Measurements from ENCODE around the gene IFI16.
"Not testable (repeated sequence)": the region's sequence is repeated elsewhere in the genome, so short reads cannot be mapped to it uniquely, and the experiment has no call there.

IFI16 gene

GRCh38 chr1:159083013-159083412 is 73.3 kb downstream of the IFI16 start:
- CTCF ChIA-PET = interaction anchor here (1.2 kb wide), 1 partner anchor 11 kb away, joined by 3 read pairs; no protein-coding TSS in a partner anchor
- Mint-ChIP-seq H3K36me3 (no peaks in the 10 kb centered on the region), H3K27me3 (peaks cover 5% of the 10 kb centered on the region), H3K4me1 (peaks cover 6% of the 10 kb centered on the region), H3K4me3 (no peak overlapping the region), H3K9me3 (no peaks in the 10 kb centered on the region), H3K27ac (no peak overlapping the region)
- DNase-seq = no peak

GRCh38 chr1:159084152-159084551 is 74.4 kb downstream of the IFI16 start:
- Mint-ChIP-seq H3K4me3 (no peak overlapping the region), H3K4me1 (peaks cover 11% of the 10 kb centered on the region), H3K27ac (no peak overlapping the region), H3K36me3 (no peaks in the 10 kb centered on the region), H3K27me3 (peaks cover 5% of the 10 kb centered on the region), H3K9me3 (no peaks in the 10 kb centered on the region)
- no peak for DNase-seq
- CTCF ChIA-PET = interaction anchor here (0.7 kb wide), 1 partner anchor 880 kb away, joined by 4 read pairs; no protein-coding TSS in a partner anchor

- DNase-seq = no peak
- CTCF ChIA-PET = no interaction called here
- peaks cover 13% of the 10 kb centered on the region for H3K4me1 Mint-ChIP-seq
- H3K4me3 Mint-ChIP-seq = no peak overlapping the region
- no peak overlapping the region for H3K27ac Mint-ChIP-seq
- H3K27me3 Mint-ChIP-seq = peaks cover 5% of the 10 kb centered on the region
- H3K36me3 Mint-ChIP-seq = no peaks in the 10 kb centered on the region
- no peaks in the 10 kb centered on the region for H3K9me3 Mint-ChIP-seq
Observed at GRCh38 chr1:159084867-159085266, 75.2 kb downstream of the IFI16 start.

GRCh38 chr1:159088050-159088449 is 78.3 kb downstream of the IFI16 start:
- H3K9me3 Mint-ChIP-seq = no peaks in the 10 kb centered on the region
- no peaks in the 10 kb centered on the region for H3K36me3 Mint-ChIP-seq
- H3K27me3 Mint-ChIP-seq = no peaks in the 10 kb centered on the region
- CTCF ChIA-PET = interaction anchor here (0.8 to 3.9 kb wide), 6 partner anchors 11 to 90 kb away, joined by 3 to 36 read pairs (median 4); partner anchors contain the start of gene AIM2
- peaks cover 35% of the 10 kb centered on the region for H3K4me1 Mint-ChIP-seq
- H3K27ac Mint-ChIP-seq = no peak overlapping the region
- H3K4me3 Mint-ChIP-seq = no peak overlapping the region
- no peak for DNase-seq

GRCh38 chr1:159088546-159089183 is 79.0 kb downstream of the IFI16 start:
- no peaks in the 10 kb centered on the region for H3K9me3 Mint-ChIP-seq
- DNase-seq = no peak
- no peaks in the 10 kb centered on the region for H3K36me3 Mint-ChIP-seq
- H3K4me1 Mint-ChIP-seq = peaks cover 35% of the 10 kb centered on the region
- no peak overlapping the region for H3K4me3 Mint-ChIP-seq
- no peak overlapping the region for H3K27ac Mint-ChIP-seq
- no peaks in the 10 kb centered on the region for H3K27me3 Mint-ChIP-seq
- CTCF ChIA-PET = interaction anchor here (0.7 to 3.9 kb wide), 11 partner anchors 10 to 885 kb away, joined by 3 to 36 read pairs (median 4); partner anchors contain the start of gene AIM2

GRCh38 chr1:159089184-159089791 is 79.6 kb downstream of the IFI16 start:
- CTCF ChIA-PET = interaction anchor here (0.7 to 3.9 kb wide), 9 partner anchors 10 to 885 kb away, joined by 3 to 36 read pairs (median 4); partner anchors contain the start of gene AIM2
- Mint-ChIP-seq H3K4me1 (peaks cover 35% of the 10 kb centered on the region), H3K27ac (no peak overlapping the region), H3K27me3 (no peaks in the 10 kb centered on the region), H3K4me3 (no peak overlapping the region), H3K36me3 (no peaks in the 10 kb centered on the region), H3K9me3 (no peaks in the 10 kb centered on the region)
- peak; percentile 35 for DNase-seq

GRCh38 chr1:159090286-159091179 is 80.8 kb downstream of the IFI16 start:
- no peak overlapping the region for H3K27ac Mint-ChIP-seq
- H3K27me3 Mint-ChIP-seq = no peaks in the 10 kb centered on the region
- H3K4me3 Mint-ChIP-seq = no peak overlapping the region
- no peaks in the 10 kb centered on the region for H3K9me3 Mint-ChIP-seq
- H3K36me3 Mint-ChIP-seq = no peaks in the 10 kb centered on the region
- CTCF ChIA-PET = interaction anchor here (1.3 to 3.9 kb wide), 5 partner anchors 8 to 22 kb away, joined by 3 to 25 read pairs (median 5); no protein-coding TSS in a partner anchor
- DNase-seq = no peak
- H3K4me1 Mint-ChIP-seq = peaks cover 35% of the 10 kb centered on the region

GRCh38 chr1:159091180-159091560 is 81.5 kb downstream of the IFI16 start:
- H3K4me3 Mint-ChIP-seq = no peak overlapping the region
- peaks cover 35% of the 10 kb centered on the region for H3K4me1 Mint-ChIP-seq
- no peaks in the 10 kb centered on the region for H3K27me3 Mint-ChIP-seq
- H3K27ac Mint-ChIP-seq = no peak overlapping the region
- no peak for DNase-seq
- CTCF ChIA-PET = interaction anchor here (1.3 to 3.9 kb wide), 3 partner anchors 9 to 19 kb away, joined by 4 to 25 read pairs (median 5); no protein-coding TSS in a partner anchor
- no peaks in the 10 kb centered on the region for H3K9me3 Mint-ChIP-seq
- no peaks in the 10 kb centered on the region for H3K36me3 Mint-ChIP-seq

- Mint-ChIP-seq H3K9me3 (no peaks in the 10 kb centered on the region), H3K27ac (peak overlapping the region; percentile 9), H3K4me1 (peaks cover 35% of the 10 kb centered on the region), H3K4me3 (no peak overlapping the region), H3K36me3 (no peaks in the 10 kb centered on the region), H3K27me3 (no peaks in the 10 kb centered on the region)
- DNase-seq = no peak
- CTCF ChIA-PET = interaction anchor here (1.0 to 3.9 kb wide), 5 partner anchors 10 to 20 kb away, joined by 3 to 25 read pairs (median 4); partner anchors contain the start of gene AIM2
Observed at GRCh38 chr1:159091607-159092031, 81.9 kb downstream of the IFI16 start.

GRCh38 chr1:159092036-159092760 is 82.5 kb downstream of the IFI16 start:
- Mint-ChIP-seq H3K4me1 (peaks cover 34% of the 10 kb centered on the region), H3K36me3 (no peaks in the 10 kb centered on the region), H3K27me3 (no peaks in the 10 kb centered on the region), H3K27ac (peak overlapping the region; percentile 9), H3K4me3 (no peak overlapping the region), H3K9me3 (no peaks in the 10 kb centered on the region)
- no peak for DNase-seq
- CTCF ChIA-PET = interaction anchor here (0.7 to 1.2 kb wide), 3 partner anchors 10 to 119 kb away, joined by 3 to 4 read pairs (median 3); partner anchors contain the start of gene AIM2

- no peak overlapping the region for H3K27ac Mint-ChIP-seq
- no peak for DNase-seq
- H3K36me3 Mint-ChIP-seq = no peaks in the 10 kb centered on the region
- H3K4me3 Mint-ChIP-seq = no peak overlapping the region
- H3K9me3 Mint-ChIP-seq = no peaks in the 10 kb centered on the region
- CTCF ChIA-PET = interaction anchor here (0.9 kb wide), 1 partner anchor 9 kb away, joined by 7 read pairs; no protein-coding TSS in a partner anchor
- H3K4me1 Mint-ChIP-seq = no peaks in the 10 kb centered on the region
- H3K27me3 Mint-ChIP-seq = peaks cover 26% of the 10 kb centered on the region
Observed at GRCh38 chr1:159098596-159098995, 88.9 kb downstream of the IFI16 start.

- Mint-ChIP-seq H3K27ac (no peak overlapping the region), H3K4me1 (no peaks in the 10 kb centered on the region), H3K27me3 (peaks cover 31% of the 10 kb centered on the region), H3K9me3 (no peaks in the 10 kb centered on the region), H3K4me3 (no peak overlapping the region), H3K36me3 (no peaks in the 10 kb centered on the region)
- CTCF ChIA-PET = no interaction called here
- DNase-seq = no peak
Observed at GRCh38 chr1:159100589-159100988, 90.9 kb downstream of the IFI16 start.

GRCh38 chr1:159103021-159103420 is 93.3 kb downstream of the IFI16 start:
- CTCF ChIA-PET = interaction anchor here (1.3 kb wide), 1 partner anchor 11 kb away, joined by 3 read pairs; no protein-coding TSS in a partner anchor
- not testable (repeated sequence) for H3K27ac Mint-ChIP-seq, H3K4me3 Mint-ChIP-seq, DNase-seq, H3K36me3 Mint-ChIP-seq, H3K4me1 Mint-ChIP-seq, H3K9me3 Mint-ChIP-seq
- H3K27me3 Mint-ChIP-seq = peaks cover 43% of the 10 kb centered on the region
